ENCODE data around the gene MAD1L1. TPM values are rescaled to one million over a fixed set of nuclear protein-coding genes. Genes with fewer than 3 reads are reported as not detected.

MAD1L1 gene
- total RNA-seq, 1 experiment from 2014 or later = 46.7 TPM

DNA sequence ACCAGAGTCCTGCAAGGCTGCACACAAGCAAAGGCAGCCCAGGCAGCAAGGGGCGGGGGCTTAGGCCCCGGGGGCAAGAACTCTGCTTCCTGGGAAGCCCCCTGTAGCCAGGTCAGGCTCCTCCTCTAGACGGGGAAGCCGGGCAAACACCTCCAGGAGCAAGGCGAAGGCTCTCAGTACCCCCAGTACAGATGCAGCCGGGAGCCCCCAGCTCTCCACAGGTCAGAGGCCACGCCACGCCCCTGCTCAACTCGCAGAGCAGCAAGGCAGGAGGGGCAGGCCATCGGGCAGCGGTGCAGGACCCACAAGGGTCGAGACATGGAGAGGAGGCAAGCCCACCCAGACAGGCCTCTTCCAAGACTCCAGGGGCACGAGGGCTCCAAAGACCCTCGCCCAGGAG, 108.8 kb downstream of the MAD1L1 start:
- H3K27ac ChIP-seq (ENCODE audit: low read depth, low read length, poor library complexity, severe bottlenecking) = no peak overlapping the region
- H3K9me3 ChIP-seq (ENCODE audit: low read depth, low read length, poor library complexity, severe bottlenecking) = no peaks in the 10 kb centered on the region
- no TSS peak for BruUV-seq (replicated peaks)
- no peaks in the 10 kb centered on the region for H3K36me3 ChIP-seq (ENCODE audit: insufficient read depth, low read length, poor library complexity, severe bottlenecking)
- H3K4me1 ChIP-seq (ENCODE audit: insufficient read depth, low read length, poor library complexity, severe bottlenecking) = no peaks in the 10 kb centered on the region
- H3K4me3 ChIP-seq (ENCODE audit: low read depth, low read length, poor library complexity, severe bottlenecking) = no peak overlapping the region
- DNase-seq (ENCODE audit: low spot score) = no peak
- TF ChIP-seq CTCF (conservative IDR thresholded peaks at IDR 0.05; ENCODE audit: low read depth, low read length) (no peak), EZH2 (IDR thresholded peaks at IDR 0.05; ENCODE audit: borderline replicate concordance, low read depth, low read length, poor library complexity, severe bottlenecking) (no peak)
- H3K27me3 ChIP-seq (replicated peaks; ENCODE audit: insufficient read depth, low read depth, low read length, poor library complexity) = no peaks in the 10 kb centered on the region
- POLR2A ChIA-PET (ENCODE audit: low non-redundant PET) = no interaction called here
- CTCF ChIA-PET = no interaction called here
- intact Hi-C loops (cut with micrococcal nuclease; ENCODE audit: unreplicated experiment) = no loop called here

DNA sequence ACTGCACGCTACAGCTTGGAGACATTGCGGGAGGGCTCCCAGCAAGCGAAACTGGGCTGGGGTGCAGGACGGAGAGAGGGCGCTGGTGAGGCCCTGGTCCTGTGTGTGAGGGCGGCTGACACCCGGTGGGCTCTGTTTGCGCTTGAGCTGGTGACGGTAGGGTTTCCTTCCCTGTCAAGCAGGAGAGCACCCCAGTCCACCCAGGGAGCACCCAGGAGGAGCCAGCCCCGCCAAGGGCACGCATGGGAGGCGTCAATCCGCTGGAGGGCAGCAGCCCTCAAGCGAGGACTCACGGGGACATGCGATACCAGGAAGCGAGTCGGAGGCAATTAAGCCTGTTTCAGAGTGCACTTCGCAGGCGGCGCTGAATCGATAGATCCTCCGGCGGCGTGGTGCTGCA, 109.4 kb downstream of the MAD1L1 start:
- Histone ChIP-seq H3K4me3 (ENCODE audit: low read depth, low read length, poor library complexity, severe bottlenecking) (no peak overlapping the region), H3K36me3 (ENCODE audit: insufficient read depth, low read length, poor library complexity, severe bottlenecking) (no peaks in the 10 kb centered on the region), H3K4me1 (ENCODE audit: insufficient read depth, low read length, poor library complexity, severe bottlenecking) (no peaks in the 10 kb centered on the region), H3K9me3 (ENCODE audit: low read depth, low read length, poor library complexity, severe bottlenecking) (no peaks in the 10 kb centered on the region), H3K27ac (ENCODE audit: low read depth, low read length, poor library complexity, severe bottlenecking) (no peak overlapping the region), H3K27me3 (replicated peaks; ENCODE audit: insufficient read depth, low read depth, low read length, poor library complexity) (no peaks in the 10 kb centered on the region)
- TF ChIP-seq CTCF (conservative IDR thresholded peaks at IDR 0.05; ENCODE audit: low read depth, low read length) (peak; percentile 8; the same call in 1 of the 2 replicates), EZH2 (IDR thresholded peaks at IDR 0.05; ENCODE audit: borderline replicate concordance, low read depth, low read length, poor library complexity, severe bottlenecking) (no peak)
- POLR2A ChIA-PET (ENCODE audit: low non-redundant PET) = interaction anchor here (0.7 kb wide), 1 partner anchor 199 kb away, joined by 3 read pairs; no protein-coding TSS in a partner anchor
- no TSS peak for BruUV-seq (replicated peaks)
- intact Hi-C loops (cut with micrococcal nuclease; ENCODE audit: unreplicated experiment) = no loop called here
- CTCF ChIA-PET = no interaction called here
- no peak for DNase-seq (ENCODE audit: low spot score)

DNA sequence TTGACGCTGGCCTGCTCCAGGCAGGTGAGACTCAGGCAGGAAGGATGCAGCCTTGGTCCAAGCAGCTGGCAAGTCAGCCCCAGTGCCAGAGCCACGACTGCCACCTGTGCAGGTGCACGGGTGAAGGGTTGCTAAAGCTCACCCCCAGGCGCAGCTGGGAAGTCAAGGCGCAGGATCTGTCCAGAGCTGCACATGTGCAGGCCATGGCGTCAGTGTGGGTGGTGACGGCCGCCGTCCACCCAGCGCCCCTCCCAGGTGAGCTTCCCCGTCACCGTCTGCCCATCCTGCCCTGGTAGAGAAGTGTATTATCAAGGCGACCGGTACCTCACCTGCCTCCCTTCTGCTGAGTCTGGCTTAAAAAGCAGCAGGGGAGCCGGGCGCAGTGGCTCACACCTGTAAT, 110.1 kb downstream of the MAD1L1 start:
- Histone ChIP-seq H3K27me3 (replicated peaks; ENCODE audit: insufficient read depth, low read depth, low read length, poor library complexity) (no peaks in the 10 kb centered on the region), H3K4me1 (ENCODE audit: insufficient read depth, low read length, poor library complexity, severe bottlenecking) (no peaks in the 10 kb centered on the region), H3K4me3 (ENCODE audit: low read depth, low read length, poor library complexity, severe bottlenecking) (no peak overlapping the region), H3K9me3 (ENCODE audit: low read depth, low read length, poor library complexity, severe bottlenecking) (no peaks in the 10 kb centered on the region), H3K36me3 (ENCODE audit: insufficient read depth, low read length, poor library complexity, severe bottlenecking) (no peaks in the 10 kb centered on the region), H3K27ac (ENCODE audit: low read depth, low read length, poor library complexity, severe bottlenecking) (no peak overlapping the region)
- intact Hi-C loops (cut with micrococcal nuclease; ENCODE audit: unreplicated experiment) = no loop called here
- ChIA-PET CTCF (no interaction called here), POLR2A (ENCODE audit: low non-redundant PET) (interaction anchor here (0.7 kb wide), 1 partner anchor 198 kb away, joined by 3 read pairs; no protein-coding TSS in a partner anchor)
- TF ChIP-seq EZH2 (IDR thresholded peaks at IDR 0.05; ENCODE audit: borderline replicate concordance, low read depth, low read length, poor library complexity, severe bottlenecking) (no peak), CTCF (conservative IDR thresholded peaks at IDR 0.05; ENCODE audit: low read depth, low read length) (no peak)
- DNase-seq (ENCODE audit: low spot score) = no peak
- BruUV-seq (replicated peaks) = no TSS peak
